Thymus (tissue), 11 donors: ENCODE measurements around the gene TRAF3IP3. TPM values are rescaled to one million over a fixed set of nuclear protein-coding genes. Genes with fewer than 3 reads are reported as not detected.

Experiments used
- DNase-seq, 9 donors: peaks; one replicate each; pipeline ENCODE4 v3.0.0-alpha.2; 2013; ENCODE audit warnings: low spot score in 9 of 9, low read depth in 6 of 9, missing footprints in 1 of 9
- H3K27ac ChIP-seq, 2 donors: one replicate each; pipeline ENCODE4 v1.5.1; 2013; ENCODE audit warnings: control low read depth in 1 of 2, low read depth in 1 of 2, low read length in 1 of 2, mild to moderate bottlenecking in 1 of 2, moderate library complexity in 1 of 2
- H3K27me3 ChIP-seq, 2 donors: one replicate each; pipeline ENCODE4 v1.5.1; 2013; ENCODE audit warnings: low read length in 1 of 2; ENCODE audit not compliant: control insufficient read depth in 2 of 2, insufficient read depth in 1 of 2
- H3K36me3 ChIP-seq, 2 donors: one replicate each; pipeline ENCODE4 v1.5.1; 2013; ENCODE audit warnings: low read length in 1 of 2, mild to moderate bottlenecking in 1 of 2, moderate library complexity in 1 of 2; ENCODE audit not compliant: control insufficient read depth in 2 of 2, insufficient read depth in 2 of 2
- H3K4me1 ChIP-seq, 2 donors: one replicate each; pipeline ENCODE4 v1.5.1; 2013; ENCODE audit warnings: low read length in 2 of 2; ENCODE audit not compliant: control insufficient read depth in 2 of 2, insufficient read depth in 2 of 2
- H3K4me3 ChIP-seq, 2 donors: one replicate each; pipeline ENCODE4 v1.5.1; 2013; ENCODE audit warnings: low read length in 2 of 2, control low read depth in 1 of 2, mild to moderate bottlenecking in 1 of 2
- H3K9me3 ChIP-seq, 2 donors: one replicate each; pipeline ENCODE4 v1.5.1; 2013; ENCODE audit warnings: low read length in 1 of 2, mild to moderate bottlenecking in 1 of 2; ENCODE audit not compliant: control insufficient read depth in 2 of 2, insufficient read depth in 1 of 2
- WGBS: extraction: QIAGEN DNeasy Blood & Tissue Kit; methylation state at CpG from one replicate; pipeline ENCODE4 v1.1.7; 2013; 5-methylcytosine and 5-hydroxymethylcytosine counted together
- polyA plus RNA-seq: library from polyadenylated mRNA; stranded (reverse); fragments of 200-250 nt; gene quantifications from one replicate; pipeline ENCODE4 v1.2.3, GENCODE V29; 2013
- total RNA-seq: library from RNA; stranded (reverse); fragments of 120-200 nt; gene quantifications from one replicate; pipeline ENCODE4 v1.2.4, GENCODE V29; 2013
- donor health status: healthy.

TRAF3IP3 gene
- total and polyA plus RNA-seq, 2 donors = 142 to 241 TPM

GRCh38 chr1:209819058-209819457 lies 63.2 kb downstream of the TRAF3IP3 start:
- peaks cover 0 to 14% of the 10 kb centered on the region in 2 donors for H3K27me3 ChIP-seq
- 38% methylated on average over 1 of the region's 1 CpG for WGBS
- H3K27ac ChIP-seq = no peak overlapping the region
- H3K36me3 ChIP-seq = no peaks in the 10 kb centered on the region
- DNase-seq = no peak
- H3K4me3 ChIP-seq = no peak overlapping the region
- peaks cover 5 to 16% of the 10 kb centered on the region in 2 donors for H3K4me1 ChIP-seq
- no peaks in the 10 kb centered on the region for H3K9me3 ChIP-seq

- WGBS = 82% methylated on average over 4 of the region's 4 CpGs
Measured at GRCh38 chr1:209820986-209821385, 65.1 kb downstream of the TRAF3IP3 start.

GRCh38 chr1:209822706-209823105 lies 66.9 kb downstream of the TRAF3IP3 start:
- 82% methylated on average over 7 of the region's 7 CpGs for WGBS
- no peaks in the 10 kb centered on the region for H3K36me3 ChIP-seq

More at GRCh38 chr1:209820986-209821385, 65.1 kb downstream of the TRAF3IP3 start:
- no peaks in the 10 kb centered on the region for H3K9me3 ChIP-seq
- H3K4me1 ChIP-seq = peaks cover 5 to 11% of the 10 kb centered on the region in 2 donors
- H3K36me3 ChIP-seq = no peaks in the 10 kb centered on the region
- H3K27ac ChIP-seq = no peak overlapping the region
- peaks cover 0 to 14% of the 10 kb centered on the region in 2 donors for H3K27me3 ChIP-seq
- H3K4me3 ChIP-seq = no peak overlapping the region
- no peak for DNase-seq

GRCh38 chr1:209823143-209824041 lies 67.5 kb downstream of the TRAF3IP3 start:
- H3K9me3 ChIP-seq = no peaks in the 10 kb centered on the region
- peaks cover 0 to 11% of the 10 kb centered on the region in 2 donors for H3K27me3 ChIP-seq
- H3K36me3 ChIP-seq = no peaks in the 10 kb centered on the region
- 50% methylated on average over 12 of the region's 12 CpGs for WGBS
- DNase-seq = peak in 6 of 9 donors; percentile 30 to 71 (median 51)
- H3K27ac ChIP-seq = no peak overlapping the region
- no peak overlapping the region for H3K4me3 ChIP-seq
- no peaks in the 10 kb centered on the region for H3K4me1 ChIP-seq

More at GRCh38 chr1:209822706-209823105, 66.9 kb downstream of the TRAF3IP3 start:
- Histone ChIP-seq H3K27ac (no peak overlapping the region), H3K4me1 (peaks cover 0 to 2% of the 10 kb centered on the region in 2 donors), H3K27me3 (peaks cover 0 to 11% of the 10 kb centered on the region in 2 donors), H3K4me3 (no peak overlapping the region), H3K9me3 (no peaks in the 10 kb centered on the region)
- no peak for DNase-seq

- DNase-seq = no peak
- no peaks in the 10 kb centered on the region for H3K4me1 ChIP-seq
- no peaks in the 10 kb centered on the region for H3K9me3 ChIP-seq
- H3K27me3 ChIP-seq = peaks cover 0 to 8% of the 10 kb centered on the region in 2 donors
- no peaks in the 10 kb centered on the region for H3K36me3 ChIP-seq
- 88% methylated on average over 11 of the region's 11 CpGs for WGBS
- H3K4me3 ChIP-seq = no peak overlapping the region
- no peak overlapping the region for H3K27ac ChIP-seq
Measured at GRCh38 chr1:209825591-209826434, 70.0 kb downstream of the TRAF3IP3 start.

- H3K27me3 ChIP-seq = peaks cover 0 to under 1% of the 10 kb centered on the region in 2 donors
- H3K4me1 ChIP-seq = no peaks in the 10 kb centered on the region
- peak within 1 kb of the TSS in 1 of 2 donors; percentile 66 for H3K27ac ChIP-seq
- 17% methylated on average over 51 of the region's 51 CpGs for WGBS
- no peaks in the 10 kb centered on the region for H3K9me3 ChIP-seq
- peaks cover 0 to 5% of the 10 kb centered on the region in 2 donors for H3K36me3 ChIP-seq
- peak within 1 kb of the TSS; percentile 67 to 79 for H3K4me3 ChIP-seq
- DNase-seq = peak; percentile 89 to 98 (median 93)
Measured at GRCh38 chr1:209827384-209828262, 71.8 kb downstream of the TRAF3IP3 start, which contains the start of gene UTP25. Gene UTP25 (plus strand): TSS chr1:209827972. CDS start chr1:209828064, 92 bp downstream.

GRCh38 chr1:209829716-209830115 lies 73.9 kb downstream of the TRAF3IP3 start:
- Histone ChIP-seq H3K36me3 (peaks cover 4 to 23% of the 10 kb centered on the region in 2 donors), H3K4me3 (no peak overlapping the region), H3K9me3 (no peaks in the 10 kb centered on the region), H3K27me3 (no peaks in the 10 kb centered on the region), H3K4me1 (no peaks in the 10 kb centered on the region), H3K27ac (no peak overlapping the region)
- WGBS = 93% methylated on average over 2 of the region's 2 CpGs
- no peak for DNase-seq

- H3K9me3 ChIP-seq = no peaks in the 10 kb centered on the region
- no peak overlapping the region for H3K4me3 ChIP-seq
- H3K36me3 ChIP-seq = peaks cover 4 to 32% of the 10 kb centered on the region in 2 donors
- 96% methylated on average over 3 of the region's 3 CpGs for WGBS
- H3K27ac ChIP-seq = no peak overlapping the region
- no peaks in the 10 kb centered on the region for H3K27me3 ChIP-seq
- H3K4me1 ChIP-seq = no peaks in the 10 kb centered on the region
- no peak for DNase-seq
Measured at GRCh38 chr1:209830722-209831121, 74.9 kb downstream of the TRAF3IP3 start.
